Measurements from ENCODE around the gene CCNY.
"Not testable (repeated sequence)": the region's sequence is repeated elsewhere in the genome, so short reads cannot be mapped to it uniquely, and the experiment has no call there.

Gene CCNY

GRCh38 chr10:35384265-35384868 is 48.1 kb downstream of the CCNY start:
- DNase-seq (ENCODE audit: low read depth): no peak

GRCh38 chr10:35386594-35387174 is 50.4 kb downstream of the CCNY start:
- no peak for DNase-seq (ENCODE audit: low read depth)

- no peak for DNase-seq (ENCODE audit: low read depth)
These were observed 51.5 kb downstream of the CCNY start for GRCh38 chr10:35387768-35388167.

- no peak for DNase-seq (ENCODE audit: low read depth)
These were observed 51.9 kb downstream of the CCNY start for GRCh38 chr10:35388197-35388596.

- no peak for DNase-seq (ENCODE audit: low read depth)
These were observed 52.4 kb downstream of the CCNY start for GRCh38 chr10:35388682-35389081.

- no peak for DNase-seq (ENCODE audit: low read depth)
These were observed 54.0 kb downstream of the CCNY start for GRCh38 chr10:35390161-35390840.

GRCh38 chr10:35390843-35391152 is 54.5 kb downstream of the CCNY start:
- no peak for DNase-seq (ENCODE audit: low read depth)

GRCh38 chr10:35391153-35391953 is 55.0 kb downstream of the CCNY start:
- no peak for DNase-seq (ENCODE audit: low read depth)

- DNase-seq (ENCODE audit: low read depth): no peak
These were observed 55.6 kb downstream of the CCNY start for GRCh38 chr10:35391954-35392262.

- no peak for DNase-seq (ENCODE audit: low read depth)
These were observed 56.3 kb downstream of the CCNY start for GRCh38 chr10:35392482-35393228.

- DNase-seq (ENCODE audit: low read depth): no peak
These were observed 58.1 kb downstream of the CCNY start for GRCh38 chr10:35394411-35394851.

GRCh38 chr10:35394934-35395333 is 58.6 kb downstream of the CCNY start:
- DNase-seq (ENCODE audit: low read depth): no peak

- DNase-seq (ENCODE audit: low read depth): no peak
These were observed 60.5 kb downstream of the CCNY start for GRCh38 chr10:35396560-35397434.

- no peak for DNase-seq (ENCODE audit: low read depth)
These were observed 61.6 kb downstream of the CCNY start for GRCh38 chr10:35397953-35398352.

- DNase-seq (ENCODE audit: low read depth): peak; percentile 82
These were observed 62.0 kb downstream of the CCNY start for GRCh38 chr10:35398355-35398754.

- DNase-seq (ENCODE audit: low read depth): no peak
These were observed 62.6 kb downstream of the CCNY start for GRCh38 chr10:35398908-35399307.

GRCh38 chr10:35399414-35400009 is 63.2 kb downstream of the CCNY start:
- DNase-seq (ENCODE audit: low read depth): no peak

- peak; percentile 51 for DNase-seq (ENCODE audit: low read depth)
These were observed 64.4 kb downstream of the CCNY start for GRCh38 chr10:35400595-35401268.

GRCh38 chr10:35403491-35403890 is 67.2 kb downstream of the CCNY start:
- DNase-seq (ENCODE audit: low read depth): not testable (repeated sequence)

GRCh38 chr10:35404077-35404476 is 67.8 kb downstream of the CCNY start:
- peak; percentile 42 for DNase-seq (ENCODE audit: low read depth)

Data from fibroblast of gingiva (primary cell).